Caco-2 (cell line): ENCODE data around the gene ACOT7. TPM values are rescaled to one million over a fixed set of nuclear protein-coding genes. Genes with fewer than 3 reads are reported as not detected.

Source experiments
- BruUV-seq: library from RNA; stranded (reverse); fragments of 400-500 nt; replicated peaks from 2 replicates; lab custom pipeline; 2021; lab: Mats Ljungman, UMichigan
- CTCF ChIA-PET: fragments of 300-600 bp; sonication (Branson Sonifier 250); formaldehyde crosslinking; loops from one replicate; lab custom pipeline; 2022; ENCODE audit warnings: antibody characterized with exemption; lab: Charles Lee
- POLR2A ChIA-PET: fragments of 300-600 bp; sonication (Branson Sonifier 250); formaldehyde crosslinking; loops from one replicate; lab custom pipeline; 2022; ENCODE audit warnings: antibody characterized with exemption; lab: Charles Lee
- DNase-seq, 2 experiments: peaks; one replicate each; pipeline versions ENCODE4 v3.0.0 to v3.0.0-alpha.2; 2020 to 2022
- H3K27me3 ChIP-seq: replicated peaks from 2 replicates; pipeline ENCODE4 v1.6.0; 2011; ENCODE audit warnings: low read length; ENCODE audit not compliant: control insufficient read depth, insufficient read depth
- H3K36me3 ChIP-seq: 2 replicates; pipeline ENCODE4 v1.5.1; 2011; ENCODE audit warnings: low read length; ENCODE audit not compliant: control insufficient read depth, insufficient read depth
- H3K4me1 ChIP-seq: fragments of 250-450 bp; sonication (Bioruptor Pico); 2 replicates; pipeline ENCODE4 v1.5.1; 2020; ENCODE audit warnings: mild to moderate bottlenecking
- H3K4me3 ChIP-seq: 2 replicates; pipeline ENCODE4 v1.5.1; 2011; ENCODE audit warnings: low read depth, mild to moderate bottlenecking, control low read depth, low read length
- H3K9me3 ChIP-seq: fragments of 250-450 bp; sonication (Bioruptor Pico); 2 replicates; pipeline ENCODE4 v1.5.1; 2020; ENCODE audit warnings: mild to moderate bottlenecking, moderate library complexity
- H3K27ac Mint-ChIP-seq: one replicate; pipeline ENCODE4 v1.8.0; 2022; ENCODE audit warnings: mixed read lengths; ENCODE audit not compliant: unreplicated experiment
- H3K27me3 Mint-ChIP-seq: one replicate; pipeline ENCODE4 v1.8.0; 2022; ENCODE audit warnings: mixed read lengths; ENCODE audit not compliant: insufficient read depth, unreplicated experiment
- H3K36me3 Mint-ChIP-seq: one replicate; pipeline ENCODE4 v1.8.0; 2022; ENCODE audit warnings: mild to moderate bottlenecking, mixed read lengths; ENCODE audit not compliant: insufficient read depth, unreplicated experiment
- H3K4me1 Mint-ChIP-seq: one replicate; pipeline ENCODE4 v1.8.0; 2022; ENCODE audit warnings: low read depth, mixed read lengths; ENCODE audit not compliant: unreplicated experiment
- H3K4me3 Mint-ChIP-seq: one replicate; pipeline ENCODE4 v1.8.0; 2022; ENCODE audit warnings: mild to moderate bottlenecking, moderate library complexity, mixed read lengths; ENCODE audit not compliant: unreplicated experiment
- H3K9me3 Mint-ChIP-seq: one replicate; pipeline ENCODE4 v1.8.0; 2022; ENCODE audit warnings: mixed read lengths; ENCODE audit not compliant: unreplicated experiment
- CTCF ChIP-seq, 2 experiments: fragments of 200-600 bp in 1 of 2; IDR thresholded peaks; 1 replicate in 1 of 2; 2 replicates in 1 of 2; pipeline versions ENCODE4 v1.5.1 to v1.8.0; 2011 to 2022; ENCODE audit warnings: antibody characterized with exemption in 1 of 2, control low read depth in 1 of 2, inconsistent platforms in 1 of 2, low read depth in 1 of 2, low read length in 1 of 2, mild to moderate bottlenecking in 1 of 2, moderate library complexity in 1 of 2; ENCODE audit not compliant: insufficient read depth in 1 of 2, severe bottlenecking in 1 of 2, unreplicated experiment in 1 of 2
- intact Hi-C: fragments of 100-400 bp; cut with micrococcal nuclease; formaldehyde crosslinking; loops from one replicate; pipeline ENCODE4 v1.10.0; 2022; ENCODE audit not compliant: unreplicated experiment
- total RNA-seq: library from RNA; stranded (reverse); gene quantifications from 2 replicates; pipeline ENCODE4 v1.2.3, GENCODE V29; 2022

Gene ACOT7
- total RNA-seq, 1 experiment from 2014 or later = 221 TPM

DNA sequence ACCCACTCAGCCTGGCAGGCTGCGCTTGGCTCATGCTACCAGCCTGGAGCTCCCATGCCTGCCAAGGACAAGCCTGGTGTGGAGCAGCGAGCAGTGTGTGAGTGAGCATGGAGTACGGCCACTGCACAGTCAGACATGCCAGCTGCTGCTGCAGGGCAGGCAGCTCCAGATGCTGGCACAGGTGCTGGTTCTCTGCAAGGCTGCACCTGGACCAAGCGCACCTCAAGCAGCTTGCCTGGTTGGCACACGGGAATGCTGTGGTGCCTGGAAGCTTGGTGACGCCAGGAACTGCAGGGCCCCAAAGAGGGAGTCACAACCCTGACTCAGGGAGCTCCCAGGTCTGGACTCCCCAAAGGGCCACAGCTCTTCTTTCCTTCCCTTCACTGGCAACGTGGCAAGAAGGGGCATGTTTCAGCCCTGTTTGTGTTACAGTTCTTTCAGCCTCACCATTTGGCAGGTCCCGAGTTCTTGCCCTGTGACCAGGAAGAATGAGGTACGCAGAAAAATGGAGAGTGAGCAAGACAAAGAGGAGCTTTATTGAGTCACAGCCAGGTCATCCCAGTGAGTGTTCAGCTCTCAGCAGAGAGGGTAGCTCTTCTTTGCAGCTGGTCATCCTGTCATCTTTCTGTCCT lies 26.1 kb downstream of the ACOT7 start:
- Mint-ChIP-seq H3K27ac (no peak overlapping the region), H3K4me1 (peaks cover 7% of the 10 kb centered on the region), H3K27me3 (no peaks in the 10 kb centered on the region), H3K36me3 (peaks cover 5% of the 10 kb centered on the region), H3K9me3 (peaks cover 9% of the 10 kb centered on the region), H3K4me3 (no peak overlapping the region)
- ChIA-PET CTCF (interaction anchor here (0.8 kb wide), 1 partner anchor 119 kb away, joined by 4 read pairs; no protein-coding TSS in a partner anchor), POLR2A (no interaction called here)
- Histone ChIP-seq H3K4me3 (no peak overlapping the region), H3K27me3 (no peaks in the 10 kb centered on the region), H3K36me3 (no peaks in the 10 kb centered on the region), H3K4me1 (peaks cover 9% of the 10 kb centered on the region), H3K9me3 (no peaks in the 10 kb centered on the region)
- no peak for TF ChIP-seq CTCF (IDR thresholded peaks at IDR 0.05; ENCODE audit: insufficient read depth in 1 of 2, low read depth in 1 of 2, low read length in 1 of 2, severe bottlenecking in 1 of 2, unreplicated experiment in 1 of 2)
- no TSS peak for BruUV-seq
- intact Hi-C loops = no loop called here
- DNase-seq = no peak

DNA sequence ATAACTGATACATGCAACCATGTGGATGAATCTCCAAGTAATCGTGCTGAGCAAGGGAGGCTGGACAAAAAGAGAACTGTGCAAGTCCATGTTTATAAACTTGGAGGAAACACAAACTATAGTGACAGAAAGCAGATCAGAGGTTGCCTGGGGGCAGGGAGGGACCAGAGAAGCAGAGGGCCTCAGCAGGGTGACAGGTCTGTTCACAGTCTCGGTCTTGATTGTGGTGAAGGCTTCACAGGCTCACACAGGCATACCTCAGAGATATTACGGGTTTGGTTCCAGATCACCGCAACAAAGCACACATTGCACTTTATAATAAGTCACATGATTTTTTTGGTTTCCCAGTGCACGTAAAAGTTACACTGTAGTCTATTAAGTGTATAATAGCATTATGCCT lies 28.5 kb downstream of the ACOT7 start:
- no peak for DNase-seq
- CTCF ChIA-PET = no interaction called here

More for the DNA sequence above, 28.5 kb downstream of the ACOT7 start:
- no TSS peak for BruUV-seq
- Mint-ChIP-seq H3K27me3 (no peaks in the 10 kb centered on the region), H3K4me3 (no peak overlapping the region), H3K36me3 (peaks cover 11% of the 10 kb centered on the region), H3K27ac (peak overlapping the region; percentile 77), H3K4me1 (peaks cover 11% of the 10 kb centered on the region), H3K9me3 (peaks cover 9% of the 10 kb centered on the region)
- Histone ChIP-seq H3K9me3 (no peaks in the 10 kb centered on the region), H3K4me3 (no peak overlapping the region), H3K27me3 (no peaks in the 10 kb centered on the region), H3K36me3 (no peaks in the 10 kb centered on the region), H3K4me1 (peaks cover 24% of the 10 kb centered on the region)
- POLR2A ChIA-PET = no interaction called here
- intact Hi-C loops = no loop called here
- no peak for TF ChIP-seq CTCF (IDR thresholded peaks at IDR 0.05; ENCODE audit: insufficient read depth in 1 of 2, low read depth in 1 of 2, low read length in 1 of 2, severe bottlenecking in 1 of 2, unreplicated experiment in 1 of 2)
